Lung (tissue), 12 donors: Measurements from ENCODE around the gene NACC1. TPM values are rescaled to one million over a fixed set of nuclear protein-coding genes. Genes with fewer than 3 reads are reported as not detected.

Source experiments
- ATAC-seq: fragments of 200-7000 bp; cut with Tn5 transposase; one replicate; pipeline ENCODE4 v1.9.1; 2020; ENCODE audit warnings: moderate number of reproducible peaks; ENCODE audit not compliant: insufficient read depth, low FRiP score
- DNase-seq, 3 donors: peaks; one replicate each; pipeline ENCODE4 v3.0.0-alpha.2; 2013 to 2017
- H3K27ac ChIP-seq, 2 donors: one replicate each; pipeline ENCODE4 v1.5.1; 2013; ENCODE audit warnings: mild to moderate bottlenecking in 2 of 2, moderate library complexity in 2 of 2, control low read depth in 1 of 2, inconsistent platforms in 1 of 2, low read depth in 1 of 2, low read length in 1 of 2
- H3K27me3 ChIP-seq, 3 donors: one replicate each; pipeline ENCODE4 v1.5.1; 2013; ENCODE audit warnings: low read length in 2 of 3; ENCODE audit not compliant: control insufficient read depth in 3 of 3, insufficient read depth in 3 of 3
- H3K36me3 ChIP-seq, 4 donors: one replicate each; pipeline ENCODE4 v1.5.1; 2013; ENCODE audit warnings: low read length in 4 of 4, mild to moderate bottlenecking in 1 of 4, moderate library complexity in 1 of 4; ENCODE audit not compliant: control insufficient read depth in 4 of 4, insufficient read depth in 4 of 4
- H3K4me1 ChIP-seq, 5 donors: one replicate each; pipeline ENCODE4 v1.5.1; 2013; ENCODE audit warnings: low read length in 5 of 5, mild to moderate bottlenecking in 2 of 5, moderate library complexity in 1 of 5; ENCODE audit not compliant: control insufficient read depth in 5 of 5, insufficient read depth in 5 of 5
- H3K4me3 ChIP-seq: one replicate; pipeline ENCODE4 v1.5.1; 2013; ENCODE audit warnings: mild to moderate bottlenecking, control low read depth, moderate library complexity
- H3K9ac ChIP-seq, 2 donors: one replicate each; pipeline ENCODE4 v1.5.1; 2013; ENCODE audit warnings: low read length in 2 of 2, control low read depth in 1 of 2; ENCODE audit not compliant: insufficient read depth in 1 of 2
- H3K9me3 ChIP-seq, 4 donors: one replicate each; pipeline ENCODE4 v1.5.1; 2013; ENCODE audit warnings: low read length in 3 of 4, mild to moderate bottlenecking in 1 of 4, moderate library complexity in 1 of 4; ENCODE audit not compliant: control insufficient read depth in 4 of 4, insufficient read depth in 3 of 4
- WGBS, 2 donors: extraction: QIAGEN DNeasy Blood & Tissue Kit; methylation state at CpG; one replicate each; pipeline ENCODE4 v1.1.7; 2013; 5-methylcytosine and 5-hydroxymethylcytosine counted together
- polyA plus RNA-seq, 2 donors: library from polyadenylated mRNA; stranded (reverse); fragments of 200-250 nt; gene quantifications; one replicate each; pipeline ENCODE4 v1.2.1, GENCODE V29; 2013
- total RNA-seq, 2 donors: library from RNA; depleted of rRNA in 1 of 2; stranded (reverse); fragments of >200 nt in 1 of 2; gene quantifications; one replicate each; pipeline ENCODE4 v1.2.1, GENCODE V29; 2014 to 2021
- TF ChIP-seq, protein P1 (sequence below): IDR thresholded peaks from 2 replicates; pipeline ENCODE4 v1.5.1; 2012; ENCODE audit warnings: mild to moderate bottlenecking; ENCODE audit errors: control extremely low read depth, extremely low read depth
- donor health status: control.
- donor health status: control.
- donor health status: Bipolar disorder and iron deficiency.
- donor health status: healthy.
- donor health status: DM: yes; HTN: yes; CAD: no.

Gene NACC1
- total and polyA plus RNA-seq, 4 donors, result 18.4 to 94.8 (median 58.2) TPM

- 56 to 70% methylated on average over 9 of the region's 9 CpGs for WGBS, 2 donors
- peak overlapping the region in 1 of 2 donors; percentile 15 for H3K27ac ChIP-seq
- TF ChIP-seq, protein P1, sequence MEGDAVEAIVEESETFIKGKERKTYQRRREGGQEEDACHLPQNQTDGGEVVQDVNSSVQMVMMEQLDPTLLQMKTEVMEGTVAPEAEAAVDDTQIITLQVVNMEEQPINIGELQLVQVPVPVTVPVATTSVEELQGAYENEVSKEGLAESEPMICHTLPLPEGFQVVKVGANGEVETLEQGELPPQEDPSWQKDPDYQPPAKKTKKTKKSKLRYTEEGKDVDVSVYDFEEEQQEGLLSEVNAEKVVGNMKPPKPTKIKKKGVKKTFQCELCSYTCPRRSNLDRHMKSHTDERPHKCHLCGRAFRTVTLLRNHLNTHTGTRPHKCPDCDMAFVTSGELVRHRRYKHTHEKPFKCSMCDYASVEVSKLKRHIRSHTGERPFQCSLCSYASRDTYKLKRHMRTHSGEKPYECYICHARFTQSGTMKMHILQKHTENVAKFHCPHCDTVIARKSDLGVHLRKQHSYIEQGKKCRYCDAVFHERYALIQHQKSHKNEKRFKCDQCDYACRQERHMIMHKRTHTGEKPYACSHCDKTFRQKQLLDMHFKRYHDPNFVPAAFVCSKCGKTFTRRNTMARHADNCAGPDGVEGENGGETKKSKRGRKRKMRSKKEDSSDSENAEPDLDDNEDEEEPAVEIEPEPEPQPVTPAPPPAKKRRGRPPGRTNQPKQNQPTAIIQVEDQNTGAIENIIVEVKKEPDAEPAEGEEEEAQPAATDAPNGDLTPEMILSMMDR, result no peak
- H3K27me3 ChIP-seq, result no peaks in the 10 kb centered on the region
- peaks cover 0 to 31% (median 26%) of the 10 kb centered on the region in 4 donors for H3K36me3 ChIP-seq
- ATAC-seq, result no peak
- DNase-seq, result no peak
- no peak overlapping the region for H3K9ac ChIP-seq
- H3K4me1 ChIP-seq, result peaks cover 8 to 42% (median 17%) of the 10 kb centered on the region in 5 donors
- no peaks in the 10 kb centered on the region for H3K9me3 ChIP-seq
- H3K4me3 ChIP-seq, result no peak overlapping the region
Measured at GRCh38 chr19:13071444-13072187, 46.4 kb upstream of the NACC1 start.

- DNase-seq, result no peak
- Histone ChIP-seq H3K4me3 (no peak overlapping the region), H3K9me3 (no peaks in the 10 kb centered on the region), H3K4me1 (peaks cover 7 to 44% (median 14%) of the 10 kb centered on the region in 5 donors), H3K36me3 (peaks cover 0 to 32% (median 27%) of the 10 kb centered on the region in 4 donors), H3K27ac (no peak overlapping the region), H3K27me3 (no peaks in the 10 kb centered on the region), H3K9ac (no peak overlapping the region)
- 87 to 90% methylated on average over 9 of the region's 9 CpGs for WGBS, 2 donors
- ATAC-seq, result no peak
- TF ChIP-seq, protein P1, result no peak
Measured at GRCh38 chr19:13072188-13072908, 45.7 kb upstream of the NACC1 start.

DNA sequence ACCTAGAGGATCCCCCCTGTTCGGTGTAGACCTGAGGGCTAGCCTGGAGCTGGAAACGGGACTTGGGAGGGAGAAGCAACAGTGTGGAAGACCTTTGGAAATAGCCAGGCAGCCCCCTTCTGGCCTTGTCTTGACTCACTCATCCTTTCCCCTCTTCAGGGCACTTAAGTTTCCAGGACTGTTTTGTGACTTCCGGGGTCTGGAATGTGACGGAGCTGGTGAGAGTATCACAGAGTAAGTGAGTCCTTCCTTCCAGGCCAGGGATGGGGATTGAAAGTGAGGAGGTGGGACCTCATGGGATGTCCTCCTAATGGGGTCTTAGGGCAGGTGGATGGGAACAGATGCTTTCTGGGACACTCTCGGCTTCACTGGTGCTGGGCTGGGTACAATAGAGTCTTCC, 44.8 kb upstream of the NACC1 start:
- Histone ChIP-seq H3K36me3 (peaks cover 0 to 37% (median 32%) of the 10 kb centered on the region in 4 donors), H3K27me3 (no peaks in the 10 kb centered on the region), H3K27ac (no peak overlapping the region), H3K4me3 (no peak overlapping the region), H3K9ac (no peak overlapping the region), H3K9me3 (no peaks in the 10 kb centered on the region), H3K4me1 (peaks cover 3 to 47% (median 14%) of the 10 kb centered on the region in 5 donors)
- TF ChIP-seq, protein P1, result no peak
- DNase-seq (no peak), ATAC-seq (no peak)
- 85 to 90% methylated on average over 5 of the region's 5 CpGs for WGBS, 2 donors
